Measurements from ENCODE around the gene LMF1.
"Not testable (repeated sequence)": the region's sequence is repeated elsewhere in the genome, so short reads cannot be mapped to it uniquely, and the experiment has no call there.

LMF1 gene

DNA sequence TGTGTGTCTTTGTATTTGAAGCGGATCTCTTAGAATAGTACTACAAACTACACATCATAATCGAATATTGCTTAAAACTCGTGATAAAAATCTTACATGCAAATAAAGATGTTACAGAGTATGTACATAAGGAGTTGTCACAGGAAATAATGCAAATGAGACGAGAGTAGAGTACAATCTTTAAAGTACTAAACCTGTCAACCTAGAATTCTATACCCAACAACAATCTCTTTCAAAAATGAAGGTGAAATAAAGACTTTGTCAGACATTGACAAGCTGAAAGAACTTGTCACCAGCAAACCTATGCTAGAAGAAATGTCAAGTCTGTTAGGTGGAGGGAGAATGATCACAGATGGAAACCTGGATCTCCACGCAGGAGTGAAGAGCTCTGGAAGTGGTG lies 86.6 kb downstream of the LMF1 start:
- no peaks in the 10 kb centered on the region for H4K20me1 ChIP-seq (ENCODE audit: insufficient read depth)
- no peaks in the 10 kb centered on the region for H3K4me1 ChIP-seq (ENCODE audit: low read depth, poor library complexity, severe bottlenecking)
- H3K9ac ChIP-seq, result no peak overlapping the region
- no peak overlapping the region for H3K4me2 ChIP-seq
- H3K4me3 ChIP-seq (IDR thresholded peaks at IDR 0.05; ENCODE audit: insufficient read depth, low read depth, low read length), result no peak overlapping the region
- H2AFZ ChIP-seq (ENCODE audit: low read depth), result no peak overlapping the region
- peaks cover 74% of the 10 kb centered on the region for H3K27me3 ChIP-seq (ENCODE audit: insufficient read depth, low read depth)
- H3K79me2 ChIP-seq (ENCODE audit: insufficient read depth, low read depth), result no peaks in the 10 kb centered on the region
- TF ChIP-seq, protein P1, sequence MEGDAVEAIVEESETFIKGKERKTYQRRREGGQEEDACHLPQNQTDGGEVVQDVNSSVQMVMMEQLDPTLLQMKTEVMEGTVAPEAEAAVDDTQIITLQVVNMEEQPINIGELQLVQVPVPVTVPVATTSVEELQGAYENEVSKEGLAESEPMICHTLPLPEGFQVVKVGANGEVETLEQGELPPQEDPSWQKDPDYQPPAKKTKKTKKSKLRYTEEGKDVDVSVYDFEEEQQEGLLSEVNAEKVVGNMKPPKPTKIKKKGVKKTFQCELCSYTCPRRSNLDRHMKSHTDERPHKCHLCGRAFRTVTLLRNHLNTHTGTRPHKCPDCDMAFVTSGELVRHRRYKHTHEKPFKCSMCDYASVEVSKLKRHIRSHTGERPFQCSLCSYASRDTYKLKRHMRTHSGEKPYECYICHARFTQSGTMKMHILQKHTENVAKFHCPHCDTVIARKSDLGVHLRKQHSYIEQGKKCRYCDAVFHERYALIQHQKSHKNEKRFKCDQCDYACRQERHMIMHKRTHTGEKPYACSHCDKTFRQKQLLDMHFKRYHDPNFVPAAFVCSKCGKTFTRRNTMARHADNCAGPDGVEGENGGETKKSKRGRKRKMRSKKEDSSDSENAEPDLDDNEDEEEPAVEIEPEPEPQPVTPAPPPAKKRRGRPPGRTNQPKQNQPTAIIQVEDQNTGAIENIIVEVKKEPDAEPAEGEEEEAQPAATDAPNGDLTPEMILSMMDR (conservative IDR thresholded peaks at IDR 0.05; ENCODE audit: low read depth, low read length), result no peak
- no peak overlapping the region for H3K27ac ChIP-seq
- no peaks in the 10 kb centered on the region for H3K36me3 ChIP-seq (ENCODE audit: insufficient read depth)

DNA sequence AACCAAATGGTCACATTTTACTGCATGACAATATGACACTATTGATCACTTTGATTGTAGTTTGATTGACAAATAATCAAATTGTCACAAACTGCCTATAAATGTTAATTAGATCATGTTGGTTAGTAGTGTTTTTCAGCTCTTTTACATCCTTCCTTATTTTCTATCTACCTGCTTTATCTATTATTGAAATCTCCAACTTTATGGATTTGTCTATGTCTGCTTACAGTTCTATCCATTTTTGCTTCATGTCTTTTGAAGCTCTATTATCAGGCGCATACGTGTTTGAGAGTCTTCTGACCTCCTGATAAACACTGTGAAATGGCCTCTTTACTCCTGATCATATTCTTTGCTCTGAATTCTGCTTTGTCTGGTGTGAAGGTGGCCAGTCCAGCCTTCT lies 87.0 kb downstream of the LMF1 start:
- Histone ChIP-seq H3K27ac (no peak overlapping the region), H3K79me2 (ENCODE audit: insufficient read depth, low read depth) (no peaks in the 10 kb centered on the region), H3K4me1 (ENCODE audit: low read depth, poor library complexity, severe bottlenecking) (no peaks in the 10 kb centered on the region), H3K4me2 (no peak overlapping the region), H3K4me3 (IDR thresholded peaks at IDR 0.05; ENCODE audit: insufficient read depth, low read depth, low read length) (no peak overlapping the region), H3K9ac (no peak overlapping the region), H3K27me3 (ENCODE audit: insufficient read depth, low read depth) (peaks cover 73% of the 10 kb centered on the region), H2AFZ (ENCODE audit: low read depth) (no peak overlapping the region), H3K36me3 (ENCODE audit: insufficient read depth) (no peaks in the 10 kb centered on the region), H4K20me1 (ENCODE audit: insufficient read depth) (no peaks in the 10 kb centered on the region)
- TF ChIP-seq, protein P1 (conservative IDR thresholded peaks at IDR 0.05; ENCODE audit: low read depth, low read length), result no peak

DNA sequence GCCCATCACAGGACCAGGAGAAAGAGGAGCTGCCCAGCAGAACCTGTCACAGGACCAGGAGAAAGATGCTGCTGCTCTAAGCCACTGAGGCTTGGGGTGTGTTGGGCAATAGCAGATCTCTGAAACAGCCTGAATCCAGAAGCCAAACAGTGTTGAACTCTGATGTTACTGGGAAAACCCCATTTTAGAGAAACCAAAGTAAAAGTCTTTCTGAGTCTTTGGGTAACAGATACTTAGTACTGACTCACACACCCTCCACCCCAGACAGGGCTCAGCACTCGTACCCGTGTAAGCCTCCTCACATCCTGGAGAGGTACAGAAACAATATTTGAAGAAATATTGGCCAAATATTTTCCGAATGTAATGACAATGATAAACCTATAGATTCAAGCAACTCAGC lies 87.4 kb downstream of the LMF1 start:
- no peak overlapping the region for H2AFZ ChIP-seq (ENCODE audit: low read depth)
- no peak overlapping the region for H3K4me3 ChIP-seq (IDR thresholded peaks at IDR 0.05; ENCODE audit: insufficient read depth, low read depth, low read length)
- no peaks in the 10 kb centered on the region for H4K20me1 ChIP-seq (ENCODE audit: insufficient read depth)
- TF ChIP-seq, protein P1 (conservative IDR thresholded peaks at IDR 0.05; ENCODE audit: low read depth, low read length), result no peak
- no peaks in the 10 kb centered on the region for H3K79me2 ChIP-seq (ENCODE audit: insufficient read depth, low read depth)
- H3K9ac ChIP-seq, result no peak overlapping the region
- no peak overlapping the region for H3K4me2 ChIP-seq
- no peak overlapping the region for H3K27ac ChIP-seq
- peaks cover 72% of the 10 kb centered on the region for H3K27me3 ChIP-seq (ENCODE audit: insufficient read depth, low read depth)
- no peaks in the 10 kb centered on the region for H3K4me1 ChIP-seq (ENCODE audit: low read depth, poor library complexity, severe bottlenecking)
- no peaks in the 10 kb centered on the region for H3K36me3 ChIP-seq (ENCODE audit: insufficient read depth)

DNA sequence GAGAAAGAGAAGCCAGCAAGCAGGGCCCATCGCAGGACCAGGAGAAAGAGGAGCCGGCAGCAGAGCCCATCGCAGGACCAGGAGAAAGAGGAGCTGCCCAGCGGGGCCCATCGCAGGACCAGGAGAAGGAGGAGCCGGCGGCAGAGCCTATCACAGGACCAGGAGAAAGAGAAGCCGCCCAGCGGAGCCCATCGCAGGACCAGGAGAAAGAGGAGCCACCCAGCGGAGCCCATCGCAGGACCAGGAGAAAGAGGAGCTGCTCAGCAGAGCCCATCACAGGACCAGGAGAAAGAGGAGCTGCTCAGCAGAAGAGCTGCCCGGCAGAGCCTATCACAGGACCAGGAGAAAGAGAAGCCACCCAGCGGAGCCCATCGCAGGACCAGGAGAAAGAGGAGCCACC lies 88.1 kb downstream of the LMF1 start:
- H3K4me2 ChIP-seq; H4K20me1 ChIP-seq (ENCODE audit: insufficient read depth): not testable (repeated sequence)
- H3K27me3 ChIP-seq (ENCODE audit: insufficient read depth, low read depth), result peaks cover 72% of the 10 kb centered on the region

DNA sequence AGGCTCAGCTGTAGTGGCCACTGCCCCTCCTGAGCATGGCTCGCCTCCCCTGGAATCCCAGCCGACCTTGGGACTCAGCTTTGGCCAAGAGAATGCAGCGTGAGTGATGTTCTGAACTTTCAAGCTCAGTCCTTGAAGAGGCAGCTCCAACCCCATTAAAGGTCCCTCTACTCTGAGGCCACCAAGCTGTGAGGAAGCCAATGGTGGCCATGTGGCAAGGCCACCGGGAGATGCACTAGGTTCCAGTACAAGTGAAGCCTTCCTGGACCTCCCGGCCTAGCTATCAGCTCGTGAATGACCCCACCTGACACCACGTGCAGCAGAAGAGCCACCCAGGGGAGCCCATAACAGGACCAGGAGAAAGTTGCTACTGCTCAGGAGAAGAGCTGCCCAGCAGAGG lies 88.5 kb downstream of the LMF1 start:
- Histone ChIP-seq H3K4me1 (ENCODE audit: low read depth, poor library complexity, severe bottlenecking) (no peaks in the 10 kb centered on the region), H3K36me3 (ENCODE audit: insufficient read depth) (no peaks in the 10 kb centered on the region), H2AFZ (ENCODE audit: low read depth) (no peak overlapping the region), H3K4me2 (no peak overlapping the region), H3K4me3 (IDR thresholded peaks at IDR 0.05; ENCODE audit: insufficient read depth, low read depth, low read length) (no peak overlapping the region), H3K27me3 (ENCODE audit: insufficient read depth, low read depth) (peaks cover 72% of the 10 kb centered on the region), H4K20me1 (ENCODE audit: insufficient read depth) (no peaks in the 10 kb centered on the region), H3K27ac (no peak overlapping the region), H3K9ac (no peak overlapping the region), H3K79me2 (ENCODE audit: insufficient read depth, low read depth) (no peaks in the 10 kb centered on the region)
- TF ChIP-seq, protein P1 (conservative IDR thresholded peaks at IDR 0.05; ENCODE audit: low read depth, low read length), result no peak

More for the DNA sequence above, 88.1 kb downstream of the LMF1 start:
- H3K27ac ChIP-seq; H3K9ac ChIP-seq; H3K4me1 ChIP-seq (ENCODE audit: low read depth, poor library complexity, severe bottlenecking); H3K4me3 ChIP-seq (IDR thresholded peaks at IDR 0.05; ENCODE audit: insufficient read depth, low read depth, low read length); H3K79me2 ChIP-seq (ENCODE audit: insufficient read depth, low read depth); H2AFZ ChIP-seq (ENCODE audit: low read depth); H3K36me3 ChIP-seq (ENCODE audit: insufficient read depth): not testable (repeated sequence)
